SK-N-SH treated with all-trans-retinoic acid at 6 μM for 48 hours (cell line): Measurements from ENCODE around the gene C21orf58.

Experiments used
- ATAC-seq: fragments of 200-7000 bp; cut with Tn5 transposase; 3 replicates; pipeline ENCODE4 v1.9.1; 2020; ENCODE audit warnings: mild to moderate bottlenecking, moderate library complexity
- ARNTL ChIP-seq: fragments of 450-650 bp; formaldehyde crosslinking; IDR thresholded peaks from 2 replicates; pipeline ENCODE4 v1.5.0; 2020; ENCODE audit warnings: low read depth, mild to moderate bottlenecking, moderate library complexity, borderline replicate concordance
- BACH2 ChIP-seq: fragments of 250-450 bp; sonication (Bioruptor Pico); IDR thresholded peaks from 2 replicates; pipeline ENCODE4 v1.9.0; 2021; ENCODE audit warnings: mild to moderate bottlenecking, borderline replicate concordance
- CREB5 ChIP-seq: fragments of 250-450 bp; sonication (Bioruptor Pico); IDR thresholded peaks from 2 replicates; pipeline ENCODE4 v1.5.1; 2020; ENCODE audit warnings: low read depth, mild to moderate bottlenecking, moderate library complexity
- CSRNP3 ChIP-seq: fragments of 250-450 bp; sonication (Bioruptor Pico); IDR thresholded peaks from 2 replicates; pipeline ENCODE4 v1.5.1; 2021; ENCODE audit warnings: mild to moderate bottlenecking, moderate library complexity
- ESRRG ChIP-seq: fragments of 250-450 bp; sonication (Bioruptor Pico); IDR thresholded peaks from 2 replicates; pipeline ENCODE4 v1.6.1; 2021; ENCODE audit warnings: mild to moderate bottlenecking
- GLIS3 ChIP-seq: fragments of 250-450 bp; sonication (Bioruptor Pico); IDR thresholded peaks from 2 replicates; pipeline ENCODE4 v1.5.0; 2020; ENCODE audit warnings: mild to moderate bottlenecking, moderate library complexity
- ISL1 ChIP-seq: fragments of 250-450 bp; sonication (Bioruptor Pico); IDR thresholded peaks from 2 replicates; pipeline ENCODE4 v2.1.2; 2022; ENCODE audit warnings: mild to moderate bottlenecking, moderate library complexity
- OSR1 ChIP-seq: fragments of 250-450 bp; sonication (Bioruptor Pico); IDR thresholded peaks from 2 replicates; pipeline ENCODE4 v1.8.0; 2022; ENCODE audit warnings: moderate library complexity, mild to moderate bottlenecking, inconsistent platforms
- PATZ1 ChIP-seq: fragments of 250-450 bp; sonication (Bioruptor Pico); IDR thresholded peaks from 2 replicates; pipeline ENCODE4 v1.8.0; 2020; ENCODE audit warnings: mild to moderate bottlenecking, moderate library complexity, borderline replicate concordance
- POU6F1 ChIP-seq: fragments of 250-450 bp; sonication (Bioruptor Pico); IDR thresholded peaks from 2 replicates; pipeline ENCODE4 v1.8.0; 2021; ENCODE audit warnings: low read depth, mild to moderate bottlenecking, moderate library complexity, borderline replicate concordance
- PPARA ChIP-seq: fragments of 250-450 bp; sonication (Bioruptor Pico); IDR thresholded peaks from 2 replicates; pipeline ENCODE4 v1.5.0; 2020; ENCODE audit warnings: mild to moderate bottlenecking, borderline replicate concordance
- RARB ChIP-seq: fragments of 250-450 bp; sonication (Bioruptor Pico); IDR thresholded peaks from 2 replicates; pipeline ENCODE4 v1.8.0; 2021; ENCODE audit warnings: mild to moderate bottlenecking, moderate library complexity
- SNAI2 ChIP-seq: fragments of 250-450 bp; sonication (Bioruptor Pico); IDR thresholded peaks from 2 replicates; pipeline ENCODE4 v1.5.0; 2020; ENCODE audit warnings: mild to moderate bottlenecking, moderate library complexity
- TCF4 ChIP-seq: fragments of 250-450 bp; sonication (Bioruptor Pico); IDR thresholded peaks from 2 replicates; pipeline ENCODE4 v1.8.0; 2021; ENCODE audit warnings: mild to moderate bottlenecking, moderate library complexity, borderline replicate concordance
- TOX ChIP-seq: fragments of 250-450 bp; sonication (Bioruptor Pico); IDR thresholded peaks from 2 replicates; pipeline ENCODE4 v1.8.0; 2021; ENCODE audit warnings: mild to moderate bottlenecking, moderate library complexity, borderline replicate concordance
- TSHZ2 ChIP-seq: fragments of 250-450 bp; sonication (Bioruptor Pico); IDR thresholded peaks from 2 replicates; pipeline ENCODE4 v1.5.0; 2020; ENCODE audit warnings: mild to moderate bottlenecking, moderate library complexity
- ZC3H10 ChIP-seq: fragments of 250-450 bp; sonication (Bioruptor Pico); IDR thresholded peaks from 2 replicates; pipeline ENCODE4 v1.5.1; 2021; ENCODE audit warnings: mild to moderate bottlenecking, moderate library complexity
- ZFP3 ChIP-seq: fragments of 250-450 bp; sonication (Bioruptor Pico); IDR thresholded peaks from 2 replicates; pipeline ENCODE4 v1.5.0; 2020; ENCODE audit warnings: mild to moderate bottlenecking, moderate library complexity
- ZFP30 ChIP-seq: fragments of 450-650 bp; formaldehyde crosslinking; IDR thresholded peaks from 2 replicates; pipeline ENCODE4 v1.5.0; 2022; ENCODE audit warnings: mild to moderate bottlenecking, moderate library complexity
- ZNF565 ChIP-seq: fragments of 450-650 bp; formaldehyde crosslinking; conservative IDR thresholded peaks from 2 replicates; pipeline ENCODE4 v1.5.0; 2020; ENCODE audit warnings: low read depth, mild to moderate bottlenecking, moderate library complexity
- ZNF70 ChIP-seq: fragments of 450-650 bp; formaldehyde crosslinking; IDR thresholded peaks from 2 replicates; pipeline ENCODE4 v1.5.0; 2020; ENCODE audit warnings: mild to moderate bottlenecking, moderate library complexity

The C21orf58 gene

GRCh38 chr21:46322351-46323226, 1.1 kb downstream of the C21orf58 start (continued):
- no peak for TF ChIP-seq TSHZ2

- no peak for ATAC-seq
- TF ChIP-seq BACH2 (CRISPR knock-in tag) (no peak), SNAI2 (CRISPR knock-in tag) (no peak), ZNF565 (no peak), TCF4 (no peak), PPARA (CRISPR knock-in tag) (no peak), TSHZ2 (no peak), CREB5 (CRISPR knock-in tag) (no peak), GLIS3 (CRISPR knock-in tag) (no peak), TOX (CRISPR knock-in tag) (no peak), CSRNP3 (CRISPR knock-in tag) (no peak), POU6F1 (CRISPR knock-in tag) (no peak), ZNF70 (CRISPR knock-in tag) (no peak), OSR1 (CRISPR knock-in tag) (no peak), ZFP3 (no peak), ZFP30 (CRISPR knock-in tag) (no peak), ESRRG (CRISPR knock-in tag) (no peak), RARB (CRISPR knock-in tag) (no peak)
- TF ChIP-seq, all 23 proteins: peak for 0
Measured at GRCh38 chr21:46320331-46320801, 3.3 kb downstream of the C21orf58 start.

GRCh38 chr21:46319186-46319585, 4.5 kb downstream of the C21orf58 start:
- no peak for ATAC-seq
- TF ChIP-seq ZC3H10 (CRISPR knock-in tag) (no peak), SNAI2 (CRISPR knock-in tag) (no peak)

GRCh38 chr21:46318464-46318845, 5.2 kb downstream of the C21orf58 start:
- no peak for ATAC-seq
- no peak for TF ChIP-seq BACH2 (CRISPR knock-in tag)
- no peak for TF ChIP-seq ARNTL (CRISPR knock-in tag)
- TF ChIP-seq TOX (CRISPR knock-in tag), result no peak
- TF ChIP-seq OSR1 (CRISPR knock-in tag), result no peak
- TF ChIP-seq ZFP30 (CRISPR knock-in tag), result no peak
- no peak for TF ChIP-seq TSHZ2
- no peak for TF ChIP-seq ISL1 (CRISPR knock-in tag)
- no peak for TF ChIP-seq PATZ1 (CRISPR knock-in tag)
